ENCODE measurements around the gene AKAP6. TPM values are rescaled to one million over a fixed set of nuclear protein-coding genes. Genes with fewer than 3 reads are reported as not detected.

AKAP6 gene
- total RNA-seq, 2 experiments from 2014 or later, result 1.2 to 1.4 TPM

DNA sequence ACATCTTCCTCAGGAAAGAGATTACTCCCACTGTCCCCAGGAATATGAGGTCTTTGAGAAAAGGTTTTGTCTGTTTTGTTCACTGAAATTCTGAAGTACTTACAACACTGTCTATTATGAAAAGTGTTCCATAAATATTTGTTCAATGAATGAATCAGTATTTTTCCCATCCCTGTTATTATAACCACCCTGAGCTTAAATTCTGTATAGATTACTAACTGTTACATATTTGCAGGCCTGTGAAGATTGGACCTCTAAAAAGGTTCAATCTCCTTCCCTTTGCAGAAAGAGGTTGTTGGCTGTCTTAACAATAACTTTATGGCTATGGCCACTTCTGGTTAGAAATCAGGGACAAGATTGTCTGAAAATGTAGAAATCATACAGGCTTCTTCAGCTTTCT lies 435.0 kb downstream of the AKAP6 start:
- no peak for ATAC-seq
- no peaks in the 10 kb centered on the region for H3K4me1 Mint-ChIP-seq (ENCODE audit: low read depth)
- H3K27ac Mint-ChIP-seq, result no peak overlapping the region
- ChIA-PET CTCF (no interaction called here), POLR2A (no interaction called here)
- intact Hi-C loops (cut with micrococcal nuclease), result no loop called here
- H3K9me3 Mint-ChIP-seq, result no peaks in the 10 kb centered on the region
- no peak for TF ChIP-seq CTCF (IDR thresholded peaks at IDR 0.05)
- DNase-seq, result no peak
- H3K27me3 Mint-ChIP-seq, result no peaks in the 10 kb centered on the region
- no peaks in the 10 kb centered on the region for H3K36me3 Mint-ChIP-seq (ENCODE audit: low read depth)
- H3K4me3 Mint-ChIP-seq, result no peak overlapping the region

DNA sequence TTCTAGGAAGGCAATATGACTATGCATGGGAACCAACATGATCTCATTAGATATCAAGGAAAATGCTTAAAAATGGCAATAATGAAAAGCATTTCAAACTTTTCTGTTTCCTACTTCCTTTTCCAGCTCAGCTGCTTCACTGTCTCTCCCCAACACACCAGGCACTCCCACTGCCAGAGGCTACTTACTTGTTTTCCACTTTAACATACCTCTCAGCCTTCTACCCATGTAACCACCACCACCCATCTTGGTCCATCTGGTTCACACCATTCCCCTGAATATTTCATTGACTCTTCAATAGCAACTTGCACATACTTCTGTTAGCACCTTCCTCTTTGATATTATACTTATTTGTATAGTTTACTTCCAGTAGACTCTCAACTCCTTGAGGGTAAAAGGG lies 441.3 kb downstream of the AKAP6 start:
- Mint-ChIP-seq H3K4me1 (ENCODE audit: low read depth) (no peaks in the 10 kb centered on the region), H3K27ac (no peak overlapping the region), H3K9me3 (no peaks in the 10 kb centered on the region), H3K36me3 (ENCODE audit: low read depth) (no peaks in the 10 kb centered on the region), H3K27me3 (no peaks in the 10 kb centered on the region), H3K4me3 (no peak overlapping the region)
- intact Hi-C loops (cut with micrococcal nuclease), result no loop called here
- no peak for TF ChIP-seq CTCF (IDR thresholded peaks at IDR 0.05)
- DNase-seq (no peak), ATAC-seq (no peak)
- ChIA-PET POLR2A (no interaction called here), CTCF (no interaction called here)

- no peaks in the 10 kb centered on the region for H3K36me3 Mint-ChIP-seq (ENCODE audit: low read depth)
- no peak for ATAC-seq
- intact Hi-C loops (cut with micrococcal nuclease), result no loop called here
- ChIA-PET CTCF (no interaction called here), POLR2A (no interaction called here)
- DNase-seq, result no peak
- H3K27ac Mint-ChIP-seq, result no peak overlapping the region
- no peak for TF ChIP-seq CTCF (IDR thresholded peaks at IDR 0.05)
- no peak overlapping the region for H3K4me3 Mint-ChIP-seq
- no peaks in the 10 kb centered on the region for H3K4me1 Mint-ChIP-seq (ENCODE audit: low read depth)
- H3K9me3 Mint-ChIP-seq, result no peaks in the 10 kb centered on the region
- no peaks in the 10 kb centered on the region for H3K27me3 Mint-ChIP-seq
Observed at GRCh38 chr14:32774214-32774613, 445.1 kb downstream of the AKAP6 start.

DNA sequence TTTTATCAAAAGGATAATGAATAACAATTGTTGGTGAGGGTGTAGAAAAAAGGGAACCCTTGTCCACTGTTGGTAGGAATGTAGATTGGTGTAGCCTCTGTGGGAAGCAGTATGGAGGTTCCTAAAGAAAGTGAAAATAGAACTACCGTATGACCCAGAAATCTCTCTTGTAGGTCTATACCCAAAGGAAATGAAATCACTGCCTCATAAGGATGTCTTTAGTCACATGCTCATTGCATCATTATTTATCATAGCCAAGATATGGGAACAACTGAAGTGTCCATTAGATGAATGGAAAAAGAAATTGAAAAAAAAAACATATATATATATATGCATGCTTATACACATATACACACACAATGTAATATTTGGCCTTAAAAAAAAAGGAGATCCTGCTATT lies 450.7 kb downstream of the AKAP6 start:
- H3K36me3 Mint-ChIP-seq (ENCODE audit: low read depth), result no peaks in the 10 kb centered on the region
- DNase-seq (no peak), ATAC-seq (no peak)
- no peaks in the 10 kb centered on the region for H3K9me3 Mint-ChIP-seq
- no peak for TF ChIP-seq CTCF (IDR thresholded peaks at IDR 0.05)
- H3K4me1 Mint-ChIP-seq (ENCODE audit: low read depth), result no peaks in the 10 kb centered on the region
- no peaks in the 10 kb centered on the region for H3K27me3 Mint-ChIP-seq
- ChIA-PET CTCF (no interaction called here), POLR2A (no interaction called here)
- intact Hi-C loops (cut with micrococcal nuclease), result no loop called here
- H3K4me3 Mint-ChIP-seq, result no peak overlapping the region
- no peak overlapping the region for H3K27ac Mint-ChIP-seq

DNA sequence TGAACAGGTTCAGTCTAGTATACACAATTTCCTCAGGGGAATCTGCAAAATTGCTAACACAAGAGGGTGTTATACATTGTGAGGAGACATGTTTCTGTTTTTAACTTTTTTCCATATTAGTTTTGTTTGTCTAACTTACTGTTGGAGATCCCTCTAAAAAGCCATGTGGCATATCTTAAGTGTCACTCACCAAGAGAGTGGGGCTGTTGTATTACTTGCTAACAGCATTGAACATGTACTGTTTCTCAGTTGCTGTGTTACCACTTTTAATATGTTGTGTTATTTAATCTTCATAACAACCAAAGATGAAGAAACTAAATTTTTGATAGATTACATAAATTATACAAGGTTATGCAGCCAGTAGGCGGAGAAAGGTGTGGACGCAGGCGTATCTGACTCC lies 455.3 kb downstream of the AKAP6 start:
- Mint-ChIP-seq H3K9me3 (peaks cover 2% of the 10 kb centered on the region), H3K27ac (no peak overlapping the region), H3K4me3 (no peak overlapping the region), H3K27me3 (no peaks in the 10 kb centered on the region), H3K36me3 (ENCODE audit: low read depth) (no peaks in the 10 kb centered on the region), H3K4me1 (ENCODE audit: low read depth) (no peaks in the 10 kb centered on the region)
- no peak for TF ChIP-seq CTCF (IDR thresholded peaks at IDR 0.05)
- ATAC-seq (no peak), DNase-seq (no peak)
- ChIA-PET POLR2A (no interaction called here), CTCF (no interaction called here)
- intact Hi-C loops (cut with micrococcal nuclease), result no loop called here
